ENCODE measurements around the gene PCSK2.

DNA sequence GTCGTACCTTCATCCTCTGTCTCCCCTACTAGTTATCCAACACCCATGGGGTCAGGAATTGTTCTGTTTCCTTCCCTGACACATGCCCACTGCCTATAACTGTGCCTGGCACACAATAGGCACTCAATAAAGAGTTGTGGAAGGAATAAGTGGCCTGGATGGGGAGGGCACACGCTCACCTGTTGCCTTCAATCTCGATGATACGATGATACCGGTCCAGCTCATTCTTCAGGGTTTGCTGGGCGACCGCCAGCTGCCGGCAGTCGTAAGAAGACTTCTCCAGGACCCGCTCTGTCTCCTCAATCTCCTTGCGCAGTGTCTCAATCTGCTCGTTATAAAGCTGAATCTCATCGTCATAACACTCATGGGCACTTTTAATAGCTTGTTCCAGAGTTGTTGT, 271.8 kb downstream of the PCSK2 start:
- TF ChIP-seq, protein P1, sequence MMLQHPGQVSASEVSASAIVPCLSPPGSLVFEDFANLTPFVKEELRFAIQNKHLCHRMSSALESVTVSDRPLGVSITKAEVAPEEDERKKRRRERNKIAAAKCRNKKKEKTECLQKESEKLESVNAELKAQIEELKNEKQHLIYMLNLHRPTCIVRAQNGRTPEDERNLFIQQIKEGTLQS (IDR thresholded peaks at IDR 0.05) = no peak
- TF ChIP-seq, protein P2, sequence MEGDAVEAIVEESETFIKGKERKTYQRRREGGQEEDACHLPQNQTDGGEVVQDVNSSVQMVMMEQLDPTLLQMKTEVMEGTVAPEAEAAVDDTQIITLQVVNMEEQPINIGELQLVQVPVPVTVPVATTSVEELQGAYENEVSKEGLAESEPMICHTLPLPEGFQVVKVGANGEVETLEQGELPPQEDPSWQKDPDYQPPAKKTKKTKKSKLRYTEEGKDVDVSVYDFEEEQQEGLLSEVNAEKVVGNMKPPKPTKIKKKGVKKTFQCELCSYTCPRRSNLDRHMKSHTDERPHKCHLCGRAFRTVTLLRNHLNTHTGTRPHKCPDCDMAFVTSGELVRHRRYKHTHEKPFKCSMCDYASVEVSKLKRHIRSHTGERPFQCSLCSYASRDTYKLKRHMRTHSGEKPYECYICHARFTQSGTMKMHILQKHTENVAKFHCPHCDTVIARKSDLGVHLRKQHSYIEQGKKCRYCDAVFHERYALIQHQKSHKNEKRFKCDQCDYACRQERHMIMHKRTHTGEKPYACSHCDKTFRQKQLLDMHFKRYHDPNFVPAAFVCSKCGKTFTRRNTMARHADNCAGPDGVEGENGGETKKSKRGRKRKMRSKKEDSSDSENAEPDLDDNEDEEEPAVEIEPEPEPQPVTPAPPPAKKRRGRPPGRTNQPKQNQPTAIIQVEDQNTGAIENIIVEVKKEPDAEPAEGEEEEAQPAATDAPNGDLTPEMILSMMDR (IDR thresholded peaks at IDR 0.05; ENCODE audit: low read depth, low read length, missing input control) = no peak
- TF ChIP-seq HNF4G (IDR thresholded peaks at IDR 0.05) = no peak

Data from liver (tissue), 3 donors.